ENCODE data around the gene CTNNA2. TPM values are rescaled to one million over a fixed set of nuclear protein-coding genes. Genes with fewer than 3 reads are reported as not detected.

The CTNNA2 gene
- total and polyA plus RNA-seq, 11 donors, result 0.20 to 0.81 TPM; not detected in 9

GRCh38 chr2:79906139-79906890 is 393.5 kb downstream of the CTNNA2 start:
- H3K4me1 ChIP-seq, result no peaks in the 10 kb centered on the region
- H3K4me3 ChIP-seq, result no peak overlapping the region
- TF ChIP-seq POLR2A (IDR thresholded peaks at IDR 0.05), result no peak
- TF ChIP-seq, protein P1, sequence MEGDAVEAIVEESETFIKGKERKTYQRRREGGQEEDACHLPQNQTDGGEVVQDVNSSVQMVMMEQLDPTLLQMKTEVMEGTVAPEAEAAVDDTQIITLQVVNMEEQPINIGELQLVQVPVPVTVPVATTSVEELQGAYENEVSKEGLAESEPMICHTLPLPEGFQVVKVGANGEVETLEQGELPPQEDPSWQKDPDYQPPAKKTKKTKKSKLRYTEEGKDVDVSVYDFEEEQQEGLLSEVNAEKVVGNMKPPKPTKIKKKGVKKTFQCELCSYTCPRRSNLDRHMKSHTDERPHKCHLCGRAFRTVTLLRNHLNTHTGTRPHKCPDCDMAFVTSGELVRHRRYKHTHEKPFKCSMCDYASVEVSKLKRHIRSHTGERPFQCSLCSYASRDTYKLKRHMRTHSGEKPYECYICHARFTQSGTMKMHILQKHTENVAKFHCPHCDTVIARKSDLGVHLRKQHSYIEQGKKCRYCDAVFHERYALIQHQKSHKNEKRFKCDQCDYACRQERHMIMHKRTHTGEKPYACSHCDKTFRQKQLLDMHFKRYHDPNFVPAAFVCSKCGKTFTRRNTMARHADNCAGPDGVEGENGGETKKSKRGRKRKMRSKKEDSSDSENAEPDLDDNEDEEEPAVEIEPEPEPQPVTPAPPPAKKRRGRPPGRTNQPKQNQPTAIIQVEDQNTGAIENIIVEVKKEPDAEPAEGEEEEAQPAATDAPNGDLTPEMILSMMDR (IDR thresholded peaks at IDR 0.05), result no peak
- H3K9me3 ChIP-seq, result no peaks in the 10 kb centered on the region
- DNase-seq (no peak), ATAC-seq (no peak)
- no peaks in the 10 kb centered on the region for H3K36me3 ChIP-seq
- peaks cover 0 to 14% (median 0%) of the 10 kb centered on the region in 9 donors for H3K27me3 ChIP-seq
- no peak overlapping the region for H3K27ac ChIP-seq
- 80 to 85% (median 83%) methylated on average over 10 of the region's 10 CpGs for WGBS, 4 donors
- intact Hi-C loops (cut with DNase I), result no loop called here

GRCh38 chr2:79909521-79909920 is 396.7 kb downstream of the CTNNA2 start:
- DNase-seq, result peak in 1 of 5 donors; percentile 40
- Histone ChIP-seq H3K27ac (no peak overlapping the region), H3K4me1 (no peaks in the 10 kb centered on the region), H3K27me3 (peaks cover 0 to 14% (median 0%) of the 10 kb centered on the region in 9 donors), H3K9me3 (no peaks in the 10 kb centered on the region), H3K4me3 (no peak overlapping the region), H3K36me3 (no peaks in the 10 kb centered on the region)
- TF ChIP-seq, protein P1 (IDR thresholded peaks at IDR 0.05), result no peak
- TF ChIP-seq POLR2A (IDR thresholded peaks at IDR 0.05), result no peak
- no peak for ATAC-seq
- WGBS, 4 donors, result 90 to 93% (median 91%) methylated on average over 22 of the region's 22 CpGs
- intact Hi-C loops (cut with DNase I), result no loop called here

DNA sequence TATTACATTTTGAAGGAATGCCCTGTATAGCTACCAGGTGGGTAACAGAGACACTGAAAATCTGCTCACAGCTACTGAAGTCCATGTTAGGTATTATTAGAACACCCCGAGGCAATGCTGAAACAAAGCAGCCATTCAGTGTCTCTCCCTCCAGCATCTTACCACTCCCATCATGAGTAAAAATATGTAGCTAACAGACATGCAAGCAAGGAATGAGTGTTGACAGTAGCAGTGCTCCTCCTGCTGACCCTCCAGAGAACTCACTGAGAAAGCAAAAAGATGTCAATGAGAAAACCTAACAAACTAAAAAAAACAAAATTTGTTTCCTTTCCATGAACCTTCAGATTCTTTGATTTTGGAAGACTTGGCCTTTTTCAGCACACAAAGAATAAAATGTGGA is 397.8 kb downstream of the CTNNA2 start:
- H3K4me3 ChIP-seq, result no peak overlapping the region
- peaks cover 0 to 14% (median 0%) of the 10 kb centered on the region in 9 donors for H3K27me3 ChIP-seq
- H3K36me3 ChIP-seq, result no peaks in the 10 kb centered on the region
- no peak overlapping the region for H3K27ac ChIP-seq
- no peaks in the 10 kb centered on the region for H3K4me1 ChIP-seq
- DNase-seq (no peak), ATAC-seq (no peak)
- 15 to 45% (median 26%) methylated on average over 1 of the region's 1 CpG for WGBS, 4 donors
- intact Hi-C loops (cut with DNase I), result no loop called here
- TF ChIP-seq, protein P1 (IDR thresholded peaks at IDR 0.05), result no peak
- no peak for TF ChIP-seq POLR2A (IDR thresholded peaks at IDR 0.05)
- no peaks in the 10 kb centered on the region for H3K9me3 ChIP-seq

DNA sequence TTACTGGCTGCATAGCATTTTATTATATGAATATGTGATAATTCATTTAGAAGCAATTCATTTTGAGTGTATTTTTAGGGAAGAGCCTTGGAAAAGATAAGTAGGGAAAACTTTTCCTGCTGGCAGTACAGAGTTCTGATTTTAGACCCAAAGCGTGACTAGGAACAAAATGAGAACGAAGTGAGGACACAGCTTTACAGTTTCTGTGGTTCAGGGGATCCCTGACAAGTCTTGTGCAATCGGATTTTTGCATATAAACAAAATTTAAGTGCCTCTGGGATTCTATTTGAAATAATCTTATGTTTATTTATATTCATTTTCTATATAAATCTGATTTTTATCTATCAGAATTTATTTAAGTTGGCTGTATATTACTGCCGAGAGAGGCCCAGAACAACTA is 402.6 kb downstream of the CTNNA2 start:
- no peak overlapping the region for H3K27ac ChIP-seq
- no peak for ATAC-seq
- WGBS, 4 donors, result 63 to 73% (median 65%) methylated on average over 4 of the region's 4 CpGs
- no peaks in the 10 kb centered on the region for H3K9me3 ChIP-seq
- intact Hi-C loops (cut with DNase I), result no loop called here
- peaks cover 0 to 2% (median 0%) of the 10 kb centered on the region in 9 donors for H3K27me3 ChIP-seq
- no peaks in the 10 kb centered on the region for H3K4me1 ChIP-seq
- no peak for DNase-seq
- TF ChIP-seq, protein P1 (IDR thresholded peaks at IDR 0.05), result no peak
- TF ChIP-seq POLR2A (IDR thresholded peaks at IDR 0.05), result no peak
- no peaks in the 10 kb centered on the region for H3K36me3 ChIP-seq
- H3K4me3 ChIP-seq, result no peak overlapping the region
